ENCODE results near the gene AUTS2.

GRCh38 chr7:70777251-70777650 is 1179.0 kb downstream of the AUTS2 start:
- TF ChIP-seq, protein P1, sequence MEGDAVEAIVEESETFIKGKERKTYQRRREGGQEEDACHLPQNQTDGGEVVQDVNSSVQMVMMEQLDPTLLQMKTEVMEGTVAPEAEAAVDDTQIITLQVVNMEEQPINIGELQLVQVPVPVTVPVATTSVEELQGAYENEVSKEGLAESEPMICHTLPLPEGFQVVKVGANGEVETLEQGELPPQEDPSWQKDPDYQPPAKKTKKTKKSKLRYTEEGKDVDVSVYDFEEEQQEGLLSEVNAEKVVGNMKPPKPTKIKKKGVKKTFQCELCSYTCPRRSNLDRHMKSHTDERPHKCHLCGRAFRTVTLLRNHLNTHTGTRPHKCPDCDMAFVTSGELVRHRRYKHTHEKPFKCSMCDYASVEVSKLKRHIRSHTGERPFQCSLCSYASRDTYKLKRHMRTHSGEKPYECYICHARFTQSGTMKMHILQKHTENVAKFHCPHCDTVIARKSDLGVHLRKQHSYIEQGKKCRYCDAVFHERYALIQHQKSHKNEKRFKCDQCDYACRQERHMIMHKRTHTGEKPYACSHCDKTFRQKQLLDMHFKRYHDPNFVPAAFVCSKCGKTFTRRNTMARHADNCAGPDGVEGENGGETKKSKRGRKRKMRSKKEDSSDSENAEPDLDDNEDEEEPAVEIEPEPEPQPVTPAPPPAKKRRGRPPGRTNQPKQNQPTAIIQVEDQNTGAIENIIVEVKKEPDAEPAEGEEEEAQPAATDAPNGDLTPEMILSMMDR (conservative IDR thresholded peaks at IDR 0.05; ENCODE audit: low read depth, low read length), result no peak
- TF ChIP-seq EZH2 (IDR thresholded peaks at IDR 0.05; ENCODE audit: borderline replicate concordance, low read depth, low read length, poor library complexity, severe bottlenecking), result no peak

Data from A673 (cell line).